ENCODE results near the gene PLAAT4. TPM values are rescaled to one million over a fixed set of nuclear protein-coding genes. Genes with fewer than 3 reads are reported as not detected.

The PLAAT4 gene
- total RNA-seq, 4 donors from 2014 or later = 2.2 to 8.3 (median 6.2) TPM

DNA sequence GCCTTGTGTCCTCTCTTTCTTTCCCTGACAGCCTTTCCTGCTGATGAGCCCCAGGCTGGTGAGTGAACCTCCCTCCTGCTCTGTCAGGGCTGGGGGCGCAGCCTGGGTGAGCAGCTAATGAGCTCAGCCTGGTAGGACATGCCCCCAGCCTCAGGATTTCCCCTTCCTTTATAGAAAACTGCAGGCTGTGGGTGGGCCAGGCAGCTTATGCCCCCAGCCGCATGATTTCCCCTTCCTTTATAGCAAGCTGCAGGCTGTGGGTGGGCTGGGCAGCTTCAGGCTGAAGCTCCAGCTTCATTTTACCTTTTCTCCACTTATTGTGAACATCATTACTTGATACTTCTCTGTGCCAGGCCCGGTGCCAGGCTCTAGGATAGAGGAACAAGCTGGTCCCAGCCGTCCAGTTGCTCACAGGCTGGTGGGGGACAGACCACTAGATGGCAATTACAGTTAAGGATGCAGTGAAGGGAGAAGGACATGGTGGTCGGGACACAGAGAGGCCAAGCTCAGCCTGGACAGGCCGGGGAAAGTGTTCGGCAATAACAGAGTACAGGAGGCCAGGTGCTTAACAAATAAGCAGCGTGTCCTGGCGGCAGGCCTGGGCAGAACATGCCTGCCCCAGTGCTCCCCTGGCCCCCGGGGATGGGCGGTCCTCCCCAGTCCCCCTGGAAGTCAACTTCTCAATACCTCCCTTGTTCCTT lies 25.4 kb upstream of the PLAAT4 start:
- 88% methylated on average over 11 of the region's 11 CpGs for WGBS, 2 donors
- no peak for TF ChIP-seq POLR2A (IDR thresholded peaks at IDR 0.05)
- TF ChIP-seq, protein P1, sequence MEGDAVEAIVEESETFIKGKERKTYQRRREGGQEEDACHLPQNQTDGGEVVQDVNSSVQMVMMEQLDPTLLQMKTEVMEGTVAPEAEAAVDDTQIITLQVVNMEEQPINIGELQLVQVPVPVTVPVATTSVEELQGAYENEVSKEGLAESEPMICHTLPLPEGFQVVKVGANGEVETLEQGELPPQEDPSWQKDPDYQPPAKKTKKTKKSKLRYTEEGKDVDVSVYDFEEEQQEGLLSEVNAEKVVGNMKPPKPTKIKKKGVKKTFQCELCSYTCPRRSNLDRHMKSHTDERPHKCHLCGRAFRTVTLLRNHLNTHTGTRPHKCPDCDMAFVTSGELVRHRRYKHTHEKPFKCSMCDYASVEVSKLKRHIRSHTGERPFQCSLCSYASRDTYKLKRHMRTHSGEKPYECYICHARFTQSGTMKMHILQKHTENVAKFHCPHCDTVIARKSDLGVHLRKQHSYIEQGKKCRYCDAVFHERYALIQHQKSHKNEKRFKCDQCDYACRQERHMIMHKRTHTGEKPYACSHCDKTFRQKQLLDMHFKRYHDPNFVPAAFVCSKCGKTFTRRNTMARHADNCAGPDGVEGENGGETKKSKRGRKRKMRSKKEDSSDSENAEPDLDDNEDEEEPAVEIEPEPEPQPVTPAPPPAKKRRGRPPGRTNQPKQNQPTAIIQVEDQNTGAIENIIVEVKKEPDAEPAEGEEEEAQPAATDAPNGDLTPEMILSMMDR (IDR thresholded peaks at IDR 0.05) = no peak
- H3K4me3 ChIP-seq (ENCODE audit: low read depth, poor library complexity, severe bottlenecking) = no peak overlapping the region
- intact Hi-C loops (cut with DNase I; ENCODE audit: low total_unique reads) = no loop called here
- DNase-seq (ENCODE audit: low spot score in 2 of 2) = no peak

DNA sequence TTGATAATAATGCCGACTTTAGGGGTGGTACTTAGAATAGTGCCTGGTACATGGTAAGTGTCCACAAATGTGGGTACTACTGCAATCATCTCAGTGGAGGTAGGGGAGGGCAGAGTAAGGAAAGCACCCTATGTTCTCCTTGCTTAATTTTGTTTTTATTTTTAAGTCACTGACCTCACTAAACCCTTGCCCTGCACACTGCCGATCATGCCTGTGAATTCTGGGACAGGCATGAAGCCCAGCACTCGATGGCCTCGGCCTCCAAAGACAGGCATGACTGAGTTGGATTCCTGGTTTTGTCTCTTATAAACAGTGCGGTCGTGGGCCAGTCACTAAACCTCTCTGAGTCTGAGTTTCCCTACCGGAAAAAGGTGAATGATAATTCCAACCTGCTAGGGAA lies 23.8 kb upstream of the PLAAT4 start:
- no peak overlapping the region for H3K4me3 ChIP-seq (ENCODE audit: low read depth, poor library complexity, severe bottlenecking)
- intact Hi-C loops (cut with DNase I; ENCODE audit: low total_unique reads) = no loop called here
- WGBS, 2 donors = 92 to 94% methylated on average over 7 of the region's 7 CpGs
- no peak for TF ChIP-seq POLR2A (IDR thresholded peaks at IDR 0.05)
- TF ChIP-seq, protein P1 (IDR thresholded peaks at IDR 0.05) = no peak
- DNase-seq (ENCODE audit: low spot score in 2 of 2) = no peak

DNA sequence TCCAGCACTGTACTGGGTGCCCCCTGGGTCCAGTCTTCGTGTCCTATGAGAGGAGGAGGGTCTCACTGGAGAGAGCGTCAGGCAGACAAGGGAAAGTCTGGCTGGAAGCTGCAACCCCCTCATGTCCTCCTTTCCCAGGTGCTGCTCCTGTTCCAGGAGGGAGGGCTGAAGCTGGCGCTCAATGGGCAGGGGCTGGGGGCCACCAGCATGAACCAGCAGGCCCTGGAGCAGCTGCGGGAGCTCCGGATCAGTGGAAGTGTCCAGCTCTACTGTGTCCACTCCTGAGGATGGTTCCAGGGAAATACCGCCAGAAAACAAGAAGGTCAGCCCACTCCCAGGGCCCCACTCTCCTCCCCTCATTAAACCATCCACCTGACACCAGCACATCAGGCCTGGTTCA lies 20.5 kb upstream of the PLAAT4 start:
- no peak overlapping the region for H3K4me3 ChIP-seq (ENCODE audit: low read depth, poor library complexity, severe bottlenecking)
- 97 to 98% methylated on average over 5 to 6 of the region's 6 CpGs for WGBS, 2 donors

DNA sequence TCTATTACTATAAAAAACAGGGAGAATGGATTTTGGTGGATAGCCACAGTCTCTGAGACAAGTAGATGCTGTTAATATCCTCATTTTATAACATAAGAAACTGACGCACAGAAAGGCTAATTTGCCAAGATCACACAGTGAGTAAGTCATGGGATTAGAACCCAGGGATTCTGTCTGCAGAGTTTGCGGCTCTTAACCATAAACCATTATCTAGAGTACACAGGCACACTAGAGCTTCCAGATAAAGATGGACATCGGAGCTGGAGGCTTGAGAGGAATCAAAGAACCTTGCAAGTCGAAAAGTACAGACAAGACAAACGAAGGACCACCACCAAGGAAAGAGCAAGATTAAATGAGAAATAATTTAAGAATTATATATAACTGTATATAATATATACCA lies 19.5 kb upstream of the PLAAT4 start:
- no peak overlapping the region for H3K4me3 ChIP-seq (ENCODE audit: low read depth, poor library complexity, severe bottlenecking)
- WGBS, 2 donors = 94 to 99% methylated on average over 5 of the region's 5 CpGs
- DNase-seq (ENCODE audit: low spot score in 2 of 2) = no peak
- intact Hi-C loops (cut with DNase I; ENCODE audit: low total_unique reads) = no loop called here
- TF ChIP-seq, protein P1 (IDR thresholded peaks at IDR 0.05) = no peak
- no peak for TF ChIP-seq POLR2A (IDR thresholded peaks at IDR 0.05)

More for the DNA sequence above, 20.5 kb upstream of the PLAAT4 start:
- DNase-seq (ENCODE audit: low spot score in 2 of 2) = no peak
- intact Hi-C loops (cut with DNase I; ENCODE audit: low total_unique reads) = no loop called here
- TF ChIP-seq POLR2A (IDR thresholded peaks at IDR 0.05) = no peak

DNA sequence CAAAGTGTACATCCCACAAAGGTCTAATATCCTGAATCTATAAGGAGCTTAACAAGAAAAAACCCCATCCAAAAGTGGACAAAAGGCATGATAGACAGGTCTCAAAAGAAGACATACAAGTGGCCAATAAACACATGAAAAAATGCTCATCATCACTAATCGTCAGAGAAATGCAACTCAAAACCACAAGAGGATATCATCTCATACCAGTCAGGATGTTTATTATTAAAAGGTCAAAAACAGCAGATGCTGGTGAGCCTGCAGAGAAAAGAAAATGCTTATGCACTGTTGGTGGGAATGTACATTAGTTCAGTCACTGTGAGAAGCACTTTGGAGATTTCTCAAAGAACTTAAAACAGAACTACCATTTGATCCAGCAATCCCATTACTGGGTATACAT lies 18.1 kb upstream of the PLAAT4 start:
- no peak overlapping the region for H3K4me3 ChIP-seq (ENCODE audit: low read depth, poor library complexity, severe bottlenecking)
- intact Hi-C loops (cut with DNase I; ENCODE audit: low total_unique reads) = no loop called here
- 43 to 48% methylated on average over 1 of the region's 1 CpG for WGBS, 2 donors
- no peak for DNase-seq (ENCODE audit: low spot score in 2 of 2)
- TF ChIP-seq POLR2A (IDR thresholded peaks at IDR 0.05) = no peak
- TF ChIP-seq, protein P1 (IDR thresholded peaks at IDR 0.05) = no peak

DNA sequence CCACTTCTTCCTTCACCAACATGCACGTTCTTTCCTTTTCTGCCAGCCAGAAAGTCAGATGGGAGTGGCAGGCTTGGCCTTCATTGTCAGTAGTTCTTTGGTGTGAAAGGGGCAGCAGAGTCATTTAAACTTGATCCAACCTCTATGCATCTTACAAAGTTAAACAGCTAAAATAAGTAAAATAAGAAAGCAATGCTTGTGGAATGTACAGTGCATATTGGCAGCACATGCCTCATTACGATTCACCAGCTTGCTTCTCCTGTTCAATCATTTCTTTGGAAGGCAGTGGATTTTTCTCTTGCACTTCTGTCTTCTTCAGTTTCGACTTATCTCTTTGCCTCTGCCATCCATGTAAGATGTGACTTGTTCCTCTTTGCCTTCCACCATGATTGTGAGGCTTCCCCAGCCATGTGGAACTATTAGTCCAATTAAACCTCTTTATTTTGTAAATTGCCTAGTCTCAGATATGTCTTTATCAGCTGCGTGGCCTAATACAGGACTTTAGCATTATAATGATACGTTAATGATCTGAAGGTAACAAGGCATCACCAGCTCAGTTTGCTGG lies 15.9 kb upstream of the PLAAT4 start:
- intact Hi-C loops (cut with DNase I; ENCODE audit: low total_unique reads) = no loop called here
- DNase-seq (ENCODE audit: low spot score in 2 of 2) = no peak
- no peak overlapping the region for H3K4me3 ChIP-seq (ENCODE audit: low read depth, poor library complexity, severe bottlenecking)
- TF ChIP-seq, protein P1 (IDR thresholded peaks at IDR 0.05) = no peak
- TF ChIP-seq POLR2A (IDR thresholded peaks at IDR 0.05) = no peak
- 75 to 77% methylated on average over 5 of the region's 5 CpGs for WGBS, 2 donors
